HFFc6 (cell line): Measurements from ENCODE around the gene TAF3. TPM values are rescaled to one million over a fixed set of nuclear protein-coding genes. Genes with fewer than 3 reads are reported as not detected.

Experiments
- DNase-seq: peaks from one replicate; pipeline ENCODE4 v3.0.0-alpha.2; 2018
- H3K27ac Mint-ChIP-seq: 2 replicates; pipeline ENCODE4 v1.8.0; 2020; ENCODE audit warnings: mild to moderate bottlenecking, mixed read lengths
- H3K27me3 Mint-ChIP-seq: 2 replicates; pipeline ENCODE4 v1.8.0; 2021; ENCODE audit warnings: mild to moderate bottlenecking, moderate library complexity, mixed read lengths; ENCODE audit not compliant: insufficient read depth
- H3K36me3 Mint-ChIP-seq: 2 replicates; pipeline ENCODE4 v1.8.0; 2021; ENCODE audit warnings: low read depth, mixed read lengths
- H3K4me1 Mint-ChIP-seq: 2 replicates; pipeline ENCODE4 v1.8.0; 2020; ENCODE audit warnings: low read depth, mixed read lengths
- H3K4me3 Mint-ChIP-seq: 2 replicates; pipeline ENCODE4 v1.8.0; 2020; ENCODE audit warnings: mild to moderate bottlenecking, moderate library complexity, mixed read lengths
- H3K9me3 Mint-ChIP-seq: 2 replicates; pipeline ENCODE4 v1.8.0; 2020; ENCODE audit warnings: mild to moderate bottlenecking, mixed read lengths
- CTCF ChIP-seq: fragments of 200-600 bp; sonication (generic); IDR thresholded peaks from 2 replicates; pipeline ENCODE4 v1.5.0; 2021; ENCODE audit warnings: antibody characterized with exemption, mild to moderate bottlenecking
- total RNA-seq, 6 experiments: library from RNA; stranded (reverse); fragmentation: NEBNext Ultra II Directional; extraction: Animal tissue kit (Norgen Biotek cat#: 25700); gene quantifications; 2 replicates in 1 of 6; 3 replicates in 5 of 6; pipeline ENCODE4 v1.2.3, GENCODE V29; 2021

The TAF3 gene
- total RNA-seq, 6 experiments from 2014 or later, result 8.1 to 11.3 (median 9.7) TPM

- Mint-ChIP-seq H3K4me3 (no peak overlapping the region), H3K36me3 (peaks cover 5% of the 10 kb centered on the region; the same call in 1 of the 2 replicates), H3K27me3 (peaks cover 83% of the 10 kb centered on the region), H3K4me1 (peaks cover 27% of the 10 kb centered on the region), H3K27ac (no peak overlapping the region), H3K9me3 (no peaks in the 10 kb centered on the region)
- TF ChIP-seq CTCF, result no peak
- no peak for DNase-seq
Observed at GRCh38 chr10:8041992-8042720, 223.9 kb downstream of the TAF3 start.

- no peak overlapping the region for H3K4me3 Mint-ChIP-seq
- no peak overlapping the region for H3K27ac Mint-ChIP-seq
- H3K36me3 Mint-ChIP-seq, result peaks cover 5% of the 10 kb centered on the region; the same call in 1 of the 2 replicates
- no peak for TF ChIP-seq CTCF
- H3K27me3 Mint-ChIP-seq, result peaks cover 83% of the 10 kb centered on the region
- peaks cover 27% of the 10 kb centered on the region for H3K4me1 Mint-ChIP-seq
- no peak for DNase-seq
- H3K9me3 Mint-ChIP-seq, result no peaks in the 10 kb centered on the region
Observed at GRCh38 chr10:8042721-8043568, 224.6 kb downstream of the TAF3 start.

GRCh38 chr10:8043569-8044306 lies 225.4 kb downstream of the TAF3 start:
- no peak overlapping the region; the same call in 1 of the 2 replicates for H3K4me3 Mint-ChIP-seq
- peaks cover 27% of the 10 kb centered on the region for H3K4me1 Mint-ChIP-seq
- peaks cover 77% of the 10 kb centered on the region for H3K27me3 Mint-ChIP-seq
- TF ChIP-seq CTCF, result no peak
- 0 out of 2 replicates have a peak, but pooled peaks cover 5% of the 10 kb centered on the region for H3K36me3 Mint-ChIP-seq
- no peak for DNase-seq
- H3K27ac Mint-ChIP-seq, result no peak overlapping the region
- H3K9me3 Mint-ChIP-seq, result no peaks in the 10 kb centered on the region

GRCh38 chr10:8044331-8044907 lies 226.1 kb downstream of the TAF3 start:
- H3K27ac Mint-ChIP-seq, result no peak overlapping the region
- peaks cover 80% of the 10 kb centered on the region for H3K27me3 Mint-ChIP-seq
- H3K4me1 Mint-ChIP-seq, result peaks cover 27% of the 10 kb centered on the region
- H3K4me3 Mint-ChIP-seq, result peak overlapping the region; percentile 75
- H3K36me3 Mint-ChIP-seq, result 0 out of 2 replicates have a peak, but pooled peaks cover 5% of the 10 kb centered on the region
- DNase-seq, result no peak
- no peak for TF ChIP-seq CTCF
- H3K9me3 Mint-ChIP-seq, result no peaks in the 10 kb centered on the region
